ENCODE measurements around the gene OXT. TPM values are rescaled to one million over a fixed set of nuclear protein-coding genes. Genes with fewer than 3 reads are reported as not detected.

The OXT gene
- total RNA-seq, 2 experiments from 2014 or later: 1.0 TPM; not detected in 1

DNA sequence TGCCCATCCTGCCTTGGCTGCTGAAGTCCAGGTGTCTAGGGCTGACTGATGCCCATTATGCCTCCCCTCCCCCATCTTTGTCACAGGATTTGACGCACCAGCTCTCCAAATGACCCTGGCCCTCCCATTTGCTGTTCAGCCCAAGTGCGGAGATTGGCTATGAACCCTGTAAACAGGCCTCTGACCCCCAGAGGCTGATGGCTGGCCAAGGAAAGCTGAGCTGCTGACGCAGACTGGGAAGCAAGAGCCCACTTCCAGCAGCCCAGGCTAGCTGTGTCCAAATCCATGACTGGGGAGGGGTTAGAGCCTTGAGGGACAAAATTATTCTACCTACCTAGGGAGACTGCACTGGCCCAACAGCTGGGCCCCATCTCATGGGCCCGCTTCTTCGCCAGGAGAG is 28.8 kb upstream of the OXT start:
- ChIA-PET CTCF (interaction anchor here (1.4 kb wide), 1 partner anchor 11 kb away, joined by 5 read pairs; no protein-coding TSS in a partner anchor), POLR2A (interaction anchor here (0.6 to 0.8 kb wide), 2 partner anchors 27 to 191 kb away, joined by 3 read pairs; no protein-coding TSS in a partner anchor)
- intact Hi-C loops (cut with micrococcal nuclease): no loop called here
- Mint-ChIP-seq H3K4me3 (no peak overlapping the region), H3K9me3 (no peaks in the 10 kb centered on the region), H3K4me1 (ENCODE audit: low read depth) (peaks cover 19% of the 10 kb centered on the region), H3K36me3 (peaks cover 25% of the 10 kb centered on the region), H3K27me3 (no peaks in the 10 kb centered on the region), H3K27ac (no peak overlapping the region)
- DNase-seq: no peak

DNA sequence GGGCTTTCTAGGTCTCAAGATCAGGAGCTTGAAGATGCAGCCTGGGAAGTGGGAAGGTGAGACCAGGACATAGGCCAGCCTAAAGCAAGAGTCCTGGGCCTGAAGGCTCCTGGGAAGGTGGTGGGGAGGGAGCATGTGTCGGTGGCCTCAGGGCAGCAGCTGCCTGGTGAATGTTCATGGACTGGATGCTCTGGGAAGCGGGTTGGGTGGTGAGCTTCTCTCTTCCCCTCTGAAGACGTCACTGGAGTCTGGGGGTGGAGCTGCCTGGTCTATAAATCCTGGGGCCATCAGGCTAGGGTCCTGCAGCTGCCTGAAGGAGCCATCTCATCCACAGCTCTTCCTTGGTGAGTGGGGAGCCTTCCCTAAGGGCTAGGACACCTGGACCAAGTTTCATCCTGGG is 28.1 kb upstream of the OXT start, which contains the start of gene GNRH2:
Gene GNRH2, plus strand, starts transcription at position 301 of the 400 bp plus-strand sequence. CDS start 793 bp downstream, outside the sequence.
- ChIA-PET POLR2A (interaction anchor here (0.6 to 0.8 kb wide), 2 partner anchors 28 to 192 kb away, joined by 3 read pairs; no protein-coding TSS in a partner anchor), CTCF (interaction anchor here (1.4 kb wide), 1 partner anchor 10 kb away, joined by 5 read pairs; no protein-coding TSS in a partner anchor)
- H3K27me3 Mint-ChIP-seq: no peaks in the 10 kb centered on the region

DNA sequence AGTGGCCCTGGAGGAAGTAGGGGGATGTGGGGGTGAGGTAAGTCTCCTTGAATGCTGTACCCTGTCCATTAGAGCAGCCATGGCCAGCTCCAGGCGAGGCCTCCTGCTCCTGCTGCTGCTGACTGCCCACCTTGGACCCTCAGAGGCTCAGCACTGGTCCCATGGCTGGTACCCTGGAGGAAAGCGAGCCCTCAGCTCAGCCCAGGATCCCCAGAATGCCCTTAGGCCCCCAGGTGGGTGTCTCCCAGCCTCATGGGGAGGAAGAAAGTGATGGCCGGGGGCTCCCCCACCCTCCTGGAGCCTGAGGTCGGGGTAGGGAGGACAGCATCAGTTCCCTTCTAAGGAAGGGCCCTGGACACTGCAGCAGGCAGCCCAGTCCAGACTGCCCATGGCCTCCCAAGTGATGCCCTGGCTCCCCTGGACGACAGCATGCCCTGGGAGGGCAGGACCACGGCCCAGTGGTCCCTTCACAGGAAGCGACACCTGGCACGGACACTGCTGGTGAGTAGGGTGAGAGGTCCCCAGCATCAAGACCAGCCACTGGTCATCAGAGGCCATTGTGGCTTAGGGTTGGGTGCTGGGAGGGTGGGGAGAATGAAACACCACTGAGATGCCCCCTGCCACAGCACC is 27.0 kb upstream of the OXT start:
- intact Hi-C loops (cut with micrococcal nuclease): no loop called here
- CTCF ChIA-PET: interaction anchor here (1.2 to 1.8 kb wide), 2 partner anchors 9 to 43 kb away, joined by 3 to 5 read pairs; no protein-coding TSS in a partner anchor

More for the DNA sequence above, 28.1 kb upstream of the OXT start, which contains the start of gene GNRH2:
- Mint-ChIP-seq H3K27ac (peak within 1 kb of the TSS; percentile 75), H3K36me3 (peaks cover 30% of the 10 kb centered on the region), H3K4me1 (ENCODE audit: low read depth) (peaks cover 26% of the 10 kb centered on the region), H3K4me3 (peak within 1 kb of the TSS; percentile 39), H3K9me3 (no peaks in the 10 kb centered on the region)
- no peak for DNase-seq
- intact Hi-C loops (cut with micrococcal nuclease): no loop called here

DNA sequence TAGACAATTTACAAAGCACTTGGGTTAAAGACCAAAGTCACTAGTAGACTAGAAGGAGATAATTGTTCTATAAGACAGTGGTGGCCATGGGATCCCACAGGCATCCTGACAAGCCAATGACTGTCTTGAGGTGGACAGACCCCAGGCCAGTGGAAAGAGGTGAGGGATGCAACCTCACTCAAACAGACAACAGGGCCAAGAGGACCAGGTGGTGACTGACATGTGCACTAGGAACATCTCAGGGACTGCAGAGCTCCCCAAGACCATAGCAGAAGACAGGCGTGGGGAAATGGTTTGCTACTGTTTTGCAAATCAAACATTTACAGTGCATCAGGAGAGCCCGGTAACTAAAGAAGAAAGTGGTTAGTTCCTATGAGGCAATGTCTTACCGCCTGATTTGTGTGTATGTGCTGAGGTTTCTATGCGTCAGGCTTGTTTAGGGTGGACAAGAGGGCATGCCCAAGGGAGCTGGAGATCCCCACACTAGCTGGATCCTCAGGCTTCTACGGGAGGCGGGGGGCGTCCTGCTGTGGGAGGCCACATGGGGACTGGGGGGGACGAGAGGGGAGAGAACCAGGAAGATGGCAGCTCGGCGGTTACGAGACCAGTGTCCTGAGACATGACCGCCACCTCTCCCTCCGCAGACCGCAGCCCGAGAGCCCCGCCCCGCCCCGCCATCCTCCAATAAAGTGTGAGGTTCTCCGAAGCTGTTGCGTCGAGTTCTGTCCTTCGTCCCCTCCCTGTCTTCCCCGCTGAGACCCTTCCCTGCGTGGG is 26.2 kb upstream of the OXT start:
- Mint-ChIP-seq H3K4me1 (ENCODE audit: low read depth) (peaks cover 30% of the 10 kb centered on the region), H3K4me3 (peak overlapping the region; percentile 97), H3K9me3 (no peaks in the 10 kb centered on the region), H3K36me3 (peaks cover 37% of the 10 kb centered on the region), H3K27me3 (no peaks in the 10 kb centered on the region), H3K27ac (peak overlapping the region; percentile 89)
- intact Hi-C loops (cut with micrococcal nuclease): loop anchor here (1.0 to 5.0 kb wide), 2 partner anchors 31 to 112 kb away; partner anchors contain the start of genes FASTKD5 and UBOX5
- ChIA-PET CTCF (interaction anchor here (0.9 to 1.8 kb wide), 4 partner anchors 8 to 44 kb away, joined by 3 to 5 read pairs (median 4); no protein-coding TSS in a partner anchor), POLR2A (interaction anchor here (0.8 to 1.3 kb wide), 4 partner anchors 9 to 33 kb away, joined by 3 to 10 read pairs (median 4); no protein-coding TSS in a partner anchor)
- DNase-seq: peak; percentile 73

More for the DNA sequence above, 27.0 kb upstream of the OXT start:
- peak overlapping the region; percentile 42 for H3K27ac Mint-ChIP-seq
- H3K36me3 Mint-ChIP-seq: peaks cover 35% of the 10 kb centered on the region
- POLR2A ChIA-PET: interaction anchor here (1.3 kb wide), 1 partner anchor 29 kb away, joined by 10 read pairs; no protein-coding TSS in a partner anchor
- H3K9me3 Mint-ChIP-seq: no peaks in the 10 kb centered on the region
- no peak for DNase-seq
- H3K27me3 Mint-ChIP-seq: no peaks in the 10 kb centered on the region
- peak overlapping the region; percentile 39 for H3K4me3 Mint-ChIP-seq
- peaks cover 28% of the 10 kb centered on the region for H3K4me1 Mint-ChIP-seq (ENCODE audit: low read depth)

DNA sequence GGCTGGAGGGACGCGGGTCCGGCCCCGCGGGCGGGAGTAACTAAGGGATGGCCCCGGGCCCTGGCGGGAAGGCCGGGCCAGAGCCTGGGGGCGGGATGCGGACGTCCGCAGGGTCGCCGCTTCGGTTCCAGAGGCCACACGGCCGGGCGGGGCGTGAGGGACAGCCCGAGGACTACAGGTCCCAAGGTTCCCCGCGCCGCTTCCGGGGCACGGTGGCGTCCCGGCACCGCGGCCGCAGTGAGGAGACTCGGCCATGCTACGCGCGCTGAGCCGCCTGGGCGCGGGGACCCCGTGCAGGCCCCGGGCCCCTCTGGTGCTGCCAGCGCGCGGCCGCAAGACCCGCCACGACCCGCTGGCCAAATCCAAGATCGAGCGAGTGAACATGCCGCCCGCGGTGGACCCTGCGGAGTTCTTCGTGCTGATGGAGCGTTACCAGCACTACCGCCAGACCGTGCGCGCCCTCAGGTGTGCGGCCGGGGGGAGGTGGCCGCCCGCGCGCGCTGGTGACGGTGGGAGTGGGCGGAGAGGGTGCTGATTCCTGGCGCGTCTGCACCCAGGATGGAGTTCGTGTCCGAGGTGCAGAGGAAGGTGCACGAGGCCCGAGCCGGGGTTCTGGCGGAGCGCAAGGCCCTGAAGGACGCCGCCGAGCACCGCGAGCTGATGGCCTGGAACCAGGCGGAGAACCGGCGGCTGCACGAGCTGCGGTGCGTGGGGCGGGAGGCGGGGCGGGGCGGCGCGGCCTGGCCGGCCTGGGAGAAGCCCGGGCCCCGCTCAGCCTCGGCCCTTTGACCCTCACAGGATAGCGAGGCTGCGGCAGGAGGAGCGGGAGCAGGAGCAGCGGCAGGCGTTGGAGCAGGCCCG is 25.4 kb upstream of the OXT start, which contains the start of gene MRPS26:
Gene MRPS26, plus strand, starts transcription at position 237 of the 861 bp plus-strand sequence. Its CDS starts 17 bp downstream, at position 254.
- H3K4me1 Mint-ChIP-seq (ENCODE audit: low read depth): peaks cover 33% of the 10 kb centered on the region
- DNase-seq: peak; percentile 89
- CTCF ChIA-PET: interaction anchor here (0.9 to 1.8 kb wide), 4 partner anchors 8 to 45 kb away, joined by 3 to 5 read pairs (median 4); no protein-coding TSS in a partner anchor
- H3K36me3 Mint-ChIP-seq: peaks cover 38% of the 10 kb centered on the region
- no peaks in the 10 kb centered on the region for H3K27me3 Mint-ChIP-seq
- POLR2A ChIA-PET: interaction anchor here (0.8 to 1.6 kb wide), 5 partner anchors 10 to 34 kb away, joined by 3 to 10 read pairs (median 4); no protein-coding TSS in a partner anchor
- H3K9me3 Mint-ChIP-seq: no peaks in the 10 kb centered on the region
- intact Hi-C loops (cut with micrococcal nuclease): loop anchor here (1.0 to 5.0 kb wide), 2 partner anchors 32 to 111 kb away; partner anchors contain the start of genes FASTKD5 and UBOX5
- peak within 1 kb of the TSS; percentile 97 for H3K4me3 Mint-ChIP-seq
- H3K27ac Mint-ChIP-seq: peak within 1 kb of the TSS; percentile 89

DNA sequence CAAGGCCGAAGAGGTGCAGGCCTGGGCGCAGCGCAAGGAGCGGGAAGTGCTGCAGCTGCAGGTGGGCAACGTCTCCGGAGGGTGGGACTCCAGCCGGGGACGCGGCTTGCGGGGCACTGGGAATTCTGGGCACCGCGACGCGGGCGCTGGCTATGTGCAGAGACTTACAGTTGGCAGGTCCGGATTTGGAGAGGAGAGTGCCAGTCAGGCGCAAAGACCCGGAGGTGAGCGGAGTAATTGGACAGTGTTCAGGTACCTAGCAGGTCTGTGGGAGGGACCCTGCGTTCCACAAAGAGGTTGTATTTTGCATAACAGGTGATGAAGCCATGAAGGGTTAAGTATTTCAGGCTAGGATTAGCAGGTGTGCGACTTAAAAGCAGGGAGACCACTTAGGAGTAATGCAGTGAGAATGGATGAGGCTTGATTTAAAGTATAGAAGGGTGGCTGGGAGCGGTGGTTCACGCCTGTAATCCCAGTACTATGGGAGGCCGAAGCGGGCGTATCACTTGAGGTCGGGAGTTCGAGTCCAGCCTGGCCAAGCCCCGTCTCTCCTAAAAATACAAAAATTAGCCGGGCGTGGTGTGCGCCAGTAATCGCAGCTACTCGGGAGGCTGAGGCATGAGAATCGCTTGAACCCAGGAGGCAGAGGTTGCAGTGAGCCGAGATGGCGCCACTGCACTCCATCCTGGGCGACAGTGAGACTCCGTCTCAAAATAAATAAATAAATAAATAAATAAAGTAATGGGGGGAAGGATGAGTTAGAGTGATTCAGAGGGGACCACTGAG is 24.6 kb upstream of the OXT start:
- Mint-ChIP-seq H3K27me3 (no peaks in the 10 kb centered on the region), H3K9me3 (no peaks in the 10 kb centered on the region), H3K4me3 (peak overlapping the region; percentile 97), H3K27ac (peak overlapping the region; percentile 89), H3K36me3 (peaks cover 38% of the 10 kb centered on the region), H3K4me1 (ENCODE audit: low read depth) (peaks cover 35% of the 10 kb centered on the region)
- intact Hi-C loops (cut with micrococcal nuclease): loop anchor here (5.0 kb wide), 1 partner anchor 110 kb away; the partner anchor contains the start of genes FASTKD5 and UBOX5
- peak; percentile 38 for DNase-seq
- POLR2A ChIA-PET: interaction anchor here (1.1 to 1.6 kb wide), 3 partner anchors 16 to 358 kb away, joined by 3 to 6 read pairs (median 4); no protein-coding TSS in a partner anchor
- CTCF ChIA-PET: interaction anchor here (0.5 kb wide), 1 partner anchor 70 kb away, joined by 3 read pairs; no protein-coding TSS in a partner anchor

DNA sequence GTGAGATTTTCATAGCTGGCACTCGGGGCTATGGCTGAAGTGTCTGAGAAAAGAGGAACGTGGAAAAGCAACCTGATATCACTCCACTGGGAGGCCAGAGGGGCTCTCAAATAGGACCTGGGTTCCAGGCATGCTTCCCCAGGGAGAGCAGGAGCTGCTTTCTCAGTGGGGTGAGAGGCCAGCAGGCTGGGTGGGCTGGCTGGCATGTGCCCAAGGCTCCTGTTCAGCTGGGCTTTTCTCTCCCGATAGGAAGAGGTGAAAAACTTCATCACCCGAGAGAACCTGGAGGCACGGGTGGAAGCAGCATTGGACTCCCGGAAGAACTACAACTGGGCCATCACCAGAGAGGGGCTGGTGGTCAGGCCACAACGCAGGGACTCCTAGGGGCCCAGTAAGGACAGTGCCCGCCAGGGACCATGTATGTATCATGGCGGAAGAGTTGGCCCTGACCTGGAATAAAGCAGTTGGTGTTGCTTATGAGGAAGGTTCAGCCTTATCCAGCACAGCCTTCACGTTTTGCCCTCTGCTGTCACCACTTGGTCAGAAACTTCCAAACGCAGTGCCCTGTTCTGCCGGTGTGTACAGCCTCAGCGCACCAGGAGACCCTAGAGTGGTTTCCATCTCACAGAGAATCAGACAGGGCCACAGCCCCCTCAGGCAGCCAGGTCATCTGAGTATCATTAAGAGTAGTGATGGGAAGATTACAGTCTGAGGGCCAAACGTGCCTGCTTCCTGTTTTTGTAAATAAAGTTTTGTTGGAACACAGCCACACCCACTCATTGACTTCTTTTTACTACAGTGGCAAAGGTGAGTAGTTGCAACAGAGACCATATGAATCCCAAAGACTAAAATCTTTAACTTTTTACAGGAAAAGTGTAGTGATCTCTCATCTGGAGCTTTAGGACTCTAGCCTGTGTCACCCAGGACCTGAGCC is 23.7 kb upstream of the OXT start:
- Mint-ChIP-seq H3K4me1 (ENCODE audit: low read depth) (peaks cover 35% of the 10 kb centered on the region), H3K4me3 (peak overlapping the region; percentile 97), H3K27me3 (no peaks in the 10 kb centered on the region), H3K36me3 (peaks cover 38% of the 10 kb centered on the region), H3K27ac (peak overlapping the region; percentile 74), H3K9me3 (no peaks in the 10 kb centered on the region)
- ChIA-PET CTCF (no interaction called here), POLR2A (interaction anchor here (1.1 to 1.6 kb wide), 3 partner anchors 17 to 359 kb away, joined by 3 to 6 read pairs (median 4); no protein-coding TSS in a partner anchor)
- intact Hi-C loops (cut with micrococcal nuclease): loop anchor here (5.0 kb wide), 1 partner anchor 110 kb away; the partner anchor contains the start of genes FASTKD5 and UBOX5
- DNase-seq: no peak

DNA sequence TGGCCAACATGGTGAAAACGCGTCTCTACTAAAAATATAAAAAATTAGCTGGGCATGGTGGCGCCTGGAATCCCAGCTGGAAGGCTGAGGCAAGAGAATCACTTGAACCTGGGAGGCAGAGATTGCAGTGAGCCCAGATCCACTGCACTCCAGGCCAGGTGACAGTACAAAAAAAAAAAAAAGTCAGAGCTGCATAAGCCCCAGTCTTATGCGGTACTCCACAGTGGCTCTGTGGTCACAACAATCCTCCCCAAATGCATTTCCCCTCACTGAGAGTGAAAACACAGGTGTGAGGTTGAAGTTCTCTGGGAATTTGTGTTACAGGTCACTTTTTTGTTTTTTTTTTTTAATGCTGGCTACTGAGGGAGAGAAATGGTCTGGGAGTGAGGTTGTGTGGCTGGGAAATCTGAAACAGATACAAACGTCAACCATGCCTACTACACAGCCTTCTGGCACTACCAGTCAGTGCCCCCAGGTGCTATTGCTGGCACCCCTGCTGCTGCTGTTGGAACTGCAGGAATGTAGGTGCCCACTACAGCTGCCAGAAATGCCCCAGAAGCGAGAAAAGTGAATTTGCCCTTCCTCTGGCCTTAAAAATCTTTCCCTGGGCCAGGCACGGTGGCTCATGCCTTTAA is 19.9 kb upstream of the OXT start:
- Mint-ChIP-seq H3K4me3 (no peak overlapping the region), H3K9me3 (no peaks in the 10 kb centered on the region), H3K4me1 (ENCODE audit: low read depth) (peaks cover 29% of the 10 kb centered on the region), H3K27me3 (no peaks in the 10 kb centered on the region), H3K27ac (peak overlapping the region; percentile 23), H3K36me3 (peaks cover 33% of the 10 kb centered on the region)
- ChIA-PET POLR2A (interaction anchor here (0.5 to 1.1 kb wide), 2 partner anchors 12 to 41 kb away, joined by 3 read pairs; no protein-coding TSS in a partner anchor), CTCF (interaction anchor here (1.1 kb wide), 1 partner anchor 265 kb away, joined by 3 read pairs; no protein-coding TSS in a partner anchor)
- intact Hi-C loops (cut with micrococcal nuclease): no loop called here
- DNase-seq: no peak

DNA sequence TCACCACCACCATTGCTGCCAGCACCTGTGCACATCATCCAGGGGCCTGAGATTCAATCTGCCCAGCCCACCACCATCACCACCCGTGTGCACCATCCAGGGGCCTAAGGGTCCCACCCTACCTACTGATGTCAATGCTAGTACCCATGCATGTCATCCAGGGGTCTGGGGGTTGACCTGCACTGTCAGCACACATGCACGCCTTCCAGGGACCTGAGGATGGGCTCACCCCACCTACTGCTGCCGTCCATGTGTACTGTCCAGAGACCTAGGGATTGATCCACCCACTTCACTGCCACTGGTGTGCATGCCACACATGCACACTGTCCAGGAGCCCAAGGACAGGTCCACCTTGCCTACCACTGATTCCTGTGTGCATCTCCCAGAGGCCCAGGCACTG is 11.9 kb upstream of the OXT start:
- POLR2A ChIA-PET: no interaction called here
- CTCF ChIA-PET: no interaction called here
- Mint-ChIP-seq H3K36me3 (no peaks in the 10 kb centered on the region), H3K4me3 (no peak overlapping the region), H3K27me3 (no peaks in the 10 kb centered on the region), H3K9me3 (no peaks in the 10 kb centered on the region), H3K4me1 (ENCODE audit: low read depth) (peaks cover 10% of the 10 kb centered on the region), H3K27ac (no peak overlapping the region)
- no peak for DNase-seq
- intact Hi-C loops (cut with micrococcal nuclease): no loop called here
